HG03175 (cell line): Measurements from ENCODE around the gene CHRM2.

Experiments
- ATAC-seq: cut with Tn5 transposase; IDR thresholded peaks from one replicate; pipeline ENCODE4 v1.9.1; 2021; ENCODE audit warnings: mild to moderate bottlenecking, moderate library complexity; ENCODE audit not compliant: unreplicated experiment

Gene CHRM2

GRCh38 chr7:137017221-137017620 is 148.8 kb downstream of the CHRM2 start:
- ATAC-seq, result no peak

- ATAC-seq, result no peak
These were observed 150.0 kb downstream of the CHRM2 start for GRCh38 chr7:137018468-137018867.

GRCh38 chr7:137020351-137020750 is 151.9 kb downstream of the CHRM2 start:
- no peak for ATAC-seq

GRCh38 chr7:137025469-137026175 is 157.2 kb downstream of the CHRM2 start:
- ATAC-seq, result no peak

GRCh38 chr7:137026176-137026500 is 157.7 kb downstream of the CHRM2 start:
- ATAC-seq, result no peak

GRCh38 chr7:137032436-137032835 is 164.0 kb downstream of the CHRM2 start:
- ATAC-seq, result no peak

- ATAC-seq, result no peak
These were observed 168.3 kb downstream of the CHRM2 start for GRCh38 chr7:137036768-137037167.

- no peak for ATAC-seq
These were observed 170.3 kb downstream of the CHRM2 start for GRCh38 chr7:137038706-137039105.

- ATAC-seq, result no peak
These were observed 172.3 kb downstream of the CHRM2 start for GRCh38 chr7:137040745-137041144.

GRCh38 chr7:137045573-137045972 is 177.1 kb downstream of the CHRM2 start:
- ATAC-seq, result no peak

- ATAC-seq, result no peak
These were observed 201.0 kb downstream of the CHRM2 start for GRCh38 chr7:137069249-137069963.
